ENCODE results near the gene ARMC9. TPM values are rescaled to one million over a fixed set of nuclear protein-coding genes. Genes with fewer than 3 reads are reported as not detected.
A peak's percentile ranks its signal among the peaks of the same experiment; 100 is the strongest.

The ARMC9 gene
- total RNA-seq, 2 donors from 2014 or later: 6.9 to 10.1 TPM

GRCh38 chr2:231360881-231361371 is 162.5 kb downstream of the ARMC9 start:
- H3K27ac ChIP-seq: no peak overlapping the region
- H3K36me3 ChIP-seq (replicated peaks in 1 of 2; ENCODE audit: insufficient read depth in 1 of 2, low read depth in 2 of 2): no peaks in the 10 kb centered on the region
- TF ChIP-seq, protein P1, sequence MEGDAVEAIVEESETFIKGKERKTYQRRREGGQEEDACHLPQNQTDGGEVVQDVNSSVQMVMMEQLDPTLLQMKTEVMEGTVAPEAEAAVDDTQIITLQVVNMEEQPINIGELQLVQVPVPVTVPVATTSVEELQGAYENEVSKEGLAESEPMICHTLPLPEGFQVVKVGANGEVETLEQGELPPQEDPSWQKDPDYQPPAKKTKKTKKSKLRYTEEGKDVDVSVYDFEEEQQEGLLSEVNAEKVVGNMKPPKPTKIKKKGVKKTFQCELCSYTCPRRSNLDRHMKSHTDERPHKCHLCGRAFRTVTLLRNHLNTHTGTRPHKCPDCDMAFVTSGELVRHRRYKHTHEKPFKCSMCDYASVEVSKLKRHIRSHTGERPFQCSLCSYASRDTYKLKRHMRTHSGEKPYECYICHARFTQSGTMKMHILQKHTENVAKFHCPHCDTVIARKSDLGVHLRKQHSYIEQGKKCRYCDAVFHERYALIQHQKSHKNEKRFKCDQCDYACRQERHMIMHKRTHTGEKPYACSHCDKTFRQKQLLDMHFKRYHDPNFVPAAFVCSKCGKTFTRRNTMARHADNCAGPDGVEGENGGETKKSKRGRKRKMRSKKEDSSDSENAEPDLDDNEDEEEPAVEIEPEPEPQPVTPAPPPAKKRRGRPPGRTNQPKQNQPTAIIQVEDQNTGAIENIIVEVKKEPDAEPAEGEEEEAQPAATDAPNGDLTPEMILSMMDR (IDR thresholded peaks at IDR 0.05): no peak
- TF ChIP-seq POLR2A (IDR thresholded peaks at IDR 0.05): no peak
- ATAC-seq (no peak), DNase-seq (peak in 1 of 4 donors; percentile 50)
- no peak overlapping the region for H3K4me3 ChIP-seq
- peaks cover 7% of the 10 kb centered on the region for H3K4me1 ChIP-seq
- intact Hi-C loops (cut with DNase I): no loop called here
- no peaks in the 10 kb centered on the region for H3K9me3 ChIP-seq
- no peaks in the 10 kb centered on the region for H3K27me3 ChIP-seq
- WGBS, 2 donors: 90 to 92% methylated on average over 8 to 12 of the region's 13 CpGs

DNA sequence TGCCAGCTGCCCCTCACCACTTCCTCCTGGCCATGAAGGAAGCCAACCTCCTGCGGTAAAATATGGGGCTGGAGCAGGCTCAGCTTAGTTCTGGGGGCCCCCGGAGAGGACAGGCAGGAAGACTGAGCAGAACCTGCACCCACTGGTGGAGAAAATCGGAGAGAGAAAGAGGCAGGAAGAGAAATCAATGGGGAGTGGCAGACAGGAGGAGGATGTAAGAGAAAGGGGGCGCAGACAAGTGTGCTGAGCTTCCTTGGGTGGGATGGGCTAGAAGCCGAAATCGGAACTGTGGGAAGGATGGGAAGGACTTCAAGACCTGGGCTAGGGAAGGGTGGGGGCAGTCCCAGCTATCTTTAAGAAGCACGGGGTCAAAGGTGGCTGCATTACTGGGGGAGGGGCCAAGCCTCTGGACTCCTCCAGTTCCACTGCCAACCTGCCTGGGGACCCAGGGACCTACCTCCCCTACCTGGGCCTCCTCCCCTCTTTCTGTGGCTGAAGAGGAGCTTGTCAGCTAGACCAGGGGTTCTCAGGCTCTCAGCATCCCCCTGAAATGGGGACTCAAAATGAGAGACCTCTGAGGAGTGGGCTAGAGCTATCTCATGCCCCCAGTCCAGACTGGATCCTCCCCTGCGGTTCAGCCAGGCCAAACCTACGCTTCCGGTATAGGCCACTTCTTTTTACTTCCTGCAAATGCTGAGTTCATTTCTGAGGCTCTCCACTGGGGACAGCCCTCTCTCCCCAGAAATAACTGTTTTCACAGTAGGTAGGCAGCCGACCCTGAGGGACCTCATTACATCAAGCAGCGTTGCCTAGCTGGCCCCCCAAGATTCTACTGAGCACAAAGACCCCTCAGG is 163.5 kb downstream of the ARMC9 start:
- ATAC-seq: no peak

DNA sequence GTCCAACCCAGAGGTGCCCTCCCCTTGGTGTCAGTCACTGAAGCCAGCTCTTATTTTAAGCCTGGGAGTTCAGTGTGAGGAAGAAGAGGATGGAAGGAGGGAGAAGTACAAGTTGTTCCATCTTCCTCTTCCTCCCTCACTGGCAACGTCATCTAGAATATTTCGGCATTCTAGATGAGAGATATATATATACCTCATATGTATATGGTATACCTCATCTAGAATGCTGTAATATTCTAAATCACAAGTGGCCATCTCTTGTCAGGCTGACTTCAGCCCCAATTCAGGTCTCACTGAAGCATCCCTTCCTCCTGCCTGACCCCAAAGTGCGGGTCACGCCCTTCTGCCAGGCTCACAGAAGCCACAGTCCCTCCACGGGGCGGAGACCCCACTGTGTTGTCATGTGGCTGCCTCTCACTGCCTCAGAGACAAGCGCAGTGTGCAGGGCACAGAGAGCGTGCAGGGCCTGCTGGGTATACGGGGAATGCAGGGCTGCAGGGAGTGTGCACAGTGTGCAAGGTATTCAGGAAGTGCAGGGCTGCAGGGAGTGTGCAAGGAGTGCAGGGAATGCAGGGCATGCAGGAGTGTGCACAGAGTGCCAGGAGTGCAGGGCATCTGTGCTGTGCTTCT is 164.2 kb downstream of the ARMC9 start:
- Histone ChIP-seq H3K9me3 (no peaks in the 10 kb centered on the region), H3K4me1 (no peaks in the 10 kb centered on the region), H3K27ac (peak overlapping the region in 1 of 4 donors; percentile 52), H3K27me3 (no peaks in the 10 kb centered on the region), H3K36me3 (replicated peaks in 1 of 2; ENCODE audit: insufficient read depth in 1 of 2, low read depth in 2 of 2) (no peaks in the 10 kb centered on the region), H3K4me3 (no peak overlapping the region)
- intact Hi-C loops (cut with DNase I): no loop called here
- no peak for TF ChIP-seq POLR2A (IDR thresholded peaks at IDR 0.05)
- TF ChIP-seq, protein P1 (IDR thresholded peaks at IDR 0.05): no peak
- WGBS, 2 donors: 78 to 87% methylated on average over 8 to 9 of the region's 9 CpGs
- ATAC-seq: no peak
- no peak for DNase-seq

More for the DNA sequence above, 163.5 kb downstream of the ARMC9 start:
- Histone ChIP-seq H3K9me3 (no peaks in the 10 kb centered on the region), H3K4me1 (no peaks in the 10 kb centered on the region), H3K27me3 (no peaks in the 10 kb centered on the region), H3K36me3 (replicated peaks in 1 of 2; ENCODE audit: insufficient read depth in 1 of 2, low read depth in 2 of 2) (no peaks in the 10 kb centered on the region), H3K4me3 (no peak overlapping the region), H3K27ac (peak overlapping the region in 1 of 4 donors; percentile 52)
- intact Hi-C loops (cut with DNase I): no loop called here
- 75 to 87% methylated on average over 12 of the region's 12 CpGs for WGBS, 2 donors
- TF ChIP-seq POLR2A (IDR thresholded peaks at IDR 0.05): no peak
- TF ChIP-seq, protein P1 (IDR thresholded peaks at IDR 0.05): peak in 1 of 7 experiments; percentile 12
- no peak for DNase-seq

- no peaks in the 10 kb centered on the region for H3K27me3 ChIP-seq
- ATAC-seq: no peak
- no peak for DNase-seq
- H3K36me3 ChIP-seq (replicated peaks in 1 of 2; ENCODE audit: insufficient read depth in 1 of 2, low read depth in 2 of 2): no peaks in the 10 kb centered on the region
- H3K27ac ChIP-seq: no peak overlapping the region
- 82 to 83% methylated on average over 5 of the region's 5 CpGs for WGBS, 2 donors
- TF ChIP-seq, protein P1 (IDR thresholded peaks at IDR 0.05): no peak
- TF ChIP-seq POLR2A (IDR thresholded peaks at IDR 0.05): no peak
- intact Hi-C loops (cut with DNase I): no loop called here
- H3K4me1 ChIP-seq: no peaks in the 10 kb centered on the region
- no peaks in the 10 kb centered on the region for H3K9me3 ChIP-seq
- no peak overlapping the region for H3K4me3 ChIP-seq
Measured at GRCh38 chr2:231364061-231364460, 165.6 kb downstream of the ARMC9 start.

All from body of pancreas (tissue), 4 donors.